Ishikawa (cell line): Measurements from ENCODE around the gene ZFR2.

Experiments
- RAD21 ChIP-seq: IDR thresholded peaks from 2 replicates; pipeline ENCODE4 v1.6.1; 2012; ENCODE audit warnings: low read depth
- TAF1 ChIP-seq: IDR thresholded peaks from 2 replicates; pipeline ENCODE4 v1.6.1; 2012; ENCODE audit warnings: low read depth, mild to moderate bottlenecking
- TCF12 ChIP-seq: IDR thresholded peaks from 2 replicates; pipeline ENCODE4 v1.6.1; 2012; ENCODE audit warnings: low read depth
- TEAD4 ChIP-seq: IDR thresholded peaks from 2 replicates; pipeline ENCODE4 v1.6.1; 2012
- TF ChIP-seq, protein P1 (sequence below): IDR thresholded peaks from 2 replicates; pipeline ENCODE4 v1.6.1; 2012; ENCODE audit warnings: low read depth, mild to moderate bottlenecking

DNA sequence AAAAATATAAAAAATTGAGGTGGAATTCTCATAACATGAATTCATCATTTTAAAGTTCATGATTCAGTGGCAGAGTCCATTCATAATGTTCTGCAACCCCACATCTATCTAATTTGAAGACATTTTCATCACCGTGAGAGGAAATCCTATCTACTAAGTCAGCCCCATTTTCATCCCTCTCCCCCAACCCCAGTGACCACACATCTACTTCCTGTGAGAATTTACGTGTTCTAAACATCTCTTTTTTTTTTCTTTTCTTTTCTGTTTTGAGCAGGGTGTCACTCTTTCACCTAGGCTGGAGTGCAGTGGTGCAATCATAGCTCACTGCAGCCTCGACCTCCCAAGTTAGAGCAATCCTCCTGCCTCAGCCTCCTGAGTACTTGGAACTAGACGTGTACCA is 29.1 kb upstream of the ZFR2 start:
- TF ChIP-seq RAD21 (no peak), TAF1 (no peak), TEAD4 (no peak), TCF12 (no peak)
- TF ChIP-seq, protein P1, sequence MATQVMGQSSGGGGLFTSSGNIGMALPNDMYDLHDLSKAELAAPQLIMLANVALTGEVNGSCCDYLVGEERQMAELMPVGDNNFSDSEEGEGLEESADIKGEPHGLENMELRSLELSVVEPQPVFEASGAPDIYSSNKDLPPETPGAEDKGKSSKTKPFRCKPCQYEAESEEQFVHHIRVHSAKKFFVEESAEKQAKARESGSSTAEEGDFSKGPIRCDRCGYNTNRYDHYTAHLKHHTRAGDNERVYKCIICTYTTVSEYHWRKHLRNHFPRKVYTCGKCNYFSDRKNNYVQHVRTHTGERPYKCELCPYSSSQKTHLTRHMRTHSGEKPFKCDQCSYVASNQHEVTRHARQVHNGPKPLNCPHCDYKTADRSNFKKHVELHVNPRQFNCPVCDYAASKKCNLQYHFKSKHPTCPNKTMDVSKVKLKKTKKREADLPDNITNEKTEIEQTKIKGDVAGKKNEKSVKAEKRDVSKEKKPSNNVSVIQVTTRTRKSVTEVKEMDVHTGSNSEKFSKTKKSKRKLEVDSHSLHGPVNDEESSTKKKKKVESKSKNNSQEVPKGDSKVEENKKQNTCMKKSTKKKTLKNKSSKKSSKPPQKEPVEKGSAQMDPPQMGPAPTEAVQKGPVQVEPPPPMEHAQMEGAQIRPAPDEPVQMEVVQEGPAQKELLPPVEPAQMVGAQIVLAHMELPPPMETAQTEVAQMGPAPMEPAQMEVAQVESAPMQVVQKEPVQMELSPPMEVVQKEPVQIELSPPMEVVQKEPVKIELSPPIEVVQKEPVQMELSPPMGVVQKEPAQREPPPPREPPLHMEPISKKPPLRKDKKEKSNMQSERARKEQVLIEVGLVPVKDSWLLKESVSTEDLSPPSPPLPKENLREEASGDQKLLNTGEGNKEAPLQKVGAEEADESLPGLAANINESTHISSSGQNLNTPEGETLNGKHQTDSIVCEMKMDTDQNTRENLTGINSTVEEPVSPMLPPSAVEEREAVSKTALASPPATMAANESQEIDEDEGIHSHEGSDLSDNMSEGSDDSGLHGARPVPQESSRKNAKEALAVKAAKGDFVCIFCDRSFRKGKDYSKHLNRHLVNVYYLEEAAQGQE, result no peak
